Urinary bladder (tissue), 4 donors: ENCODE data around the gene ACOT7. TPM values are rescaled to one million over a fixed set of nuclear protein-coding genes. Genes with fewer than 3 reads are reported as not detected.

Experiments
- DNase-seq: peaks from one replicate; pipeline ENCODE4 v3.0.0-alpha.2; 2015; ENCODE audit errors: extremely low spot score
- H3K27ac ChIP-seq: one replicate; pipeline ENCODE4 v1.5.1; 2013; ENCODE audit warnings: low read depth, mild to moderate bottlenecking, moderate library complexity
- H3K36me3 ChIP-seq: one replicate; pipeline ENCODE4 v1.6.1; 2013; ENCODE audit warnings: mild to moderate bottlenecking, moderate library complexity; ENCODE audit not compliant: insufficient read depth
- H3K4me1 ChIP-seq: one replicate; pipeline ENCODE4 v1.6.1; 2013; ENCODE audit warnings: mild to moderate bottlenecking, moderate library complexity; ENCODE audit not compliant: insufficient read depth
- H3K4me3 ChIP-seq: one replicate; pipeline ENCODE4 v1.5.1; 2013; ENCODE audit warnings: low read depth, low read length
- WGBS: extraction: QIAGEN DNeasy Blood & Tissue Kit; methylation state at CpG from one replicate; pipeline ENCODE4 v1.1.7; 2013; 5-methylcytosine and 5-hydroxymethylcytosine counted together
- polyA plus RNA-seq: library from polyadenylated mRNA; stranded (reverse); fragments of 200-250 nt; gene quantifications from one replicate; pipeline ENCODE4 v1.2.3, GENCODE V29; 2013
- total RNA-seq: library from RNA; depleted of rRNA; stranded (reverse); fragments of >200 nt; gene quantifications from one replicate; pipeline ENCODE4 v1.2.3, GENCODE V29; 2014
- donor health status: healthy with polysubstance abuse.
- donor health status: healthy.

The ACOT7 gene
- total and polyA plus RNA-seq, 2 donors = 6.9 to 36.8 TPM

- WGBS = 75% methylated on average over 7 of the region's 7 CpGs
- H3K36me3 ChIP-seq = no peaks in the 10 kb centered on the region
- no peak overlapping the region for H3K4me3 ChIP-seq
- no peaks in the 10 kb centered on the region for H3K4me1 ChIP-seq
- no peak for DNase-seq
- no peak overlapping the region for H3K27ac ChIP-seq
These were observed 91.0 kb downstream of the ACOT7 start for GRCh38 chr1:6302568-6302967.

- DNase-seq = no peak
- 87% methylated on average over 8 of the region's 8 CpGs for whole genome bisulfite sequencing
- H3K27ac ChIP-seq = no peak overlapping the region
- H3K4me1 ChIP-seq = no peaks in the 10 kb centered on the region
- H3K36me3 ChIP-seq = no peaks in the 10 kb centered on the region
- no peak overlapping the region for H3K4me3 ChIP-seq
These were observed 92.0 kb downstream of the ACOT7 start for GRCh38 chr1:6301526-6301925.

GRCh38 chr1:6300342-6301048 lies 93.1 kb downstream of the ACOT7 start:
- Histone ChIP-seq H3K36me3 (no peaks in the 10 kb centered on the region), H3K4me1 (no peaks in the 10 kb centered on the region), H3K4me3 (no peak overlapping the region), H3K27ac (no peak overlapping the region)
- DNase-seq = no peak
- 83% methylated on average over 32 of the region's 32 CpGs for WGBS

GRCh38 chr1:6299557-6300165 lies 93.9 kb downstream of the ACOT7 start:
- H3K4me1 ChIP-seq = no peaks in the 10 kb centered on the region
- no peak overlapping the region for H3K27ac ChIP-seq
- DNase-seq = no peak
- WGBS = 93% methylated on average over 15 of the region's 15 CpGs
- H3K36me3 ChIP-seq = no peaks in the 10 kb centered on the region
- H3K4me3 ChIP-seq = no peak overlapping the region

GRCh38 chr1:6298940-6299465 lies 94.6 kb downstream of the ACOT7 start:
- 95% methylated on average over 8 of the region's 8 CpGs for WGBS
- Histone ChIP-seq H3K4me1 (no peaks in the 10 kb centered on the region), H3K27ac (no peak overlapping the region), H3K36me3 (no peaks in the 10 kb centered on the region), H3K4me3 (no peak overlapping the region)
- no peak for DNase-seq

- no peak for DNase-seq
- H3K4me1 ChIP-seq = no peaks in the 10 kb centered on the region
- H3K27ac ChIP-seq = no peak overlapping the region
- no peaks in the 10 kb centered on the region for H3K36me3 ChIP-seq
- WGBS = 86% methylated on average over 8 of the region's 8 CpGs
- H3K4me3 ChIP-seq = no peak overlapping the region
These were observed 95.0 kb downstream of the ACOT7 start for GRCh38 chr1:6298530-6298929.

- 91% methylated on average over 6 of the region's 6 CpGs for WGBS
- H3K4me1 ChIP-seq = no peaks in the 10 kb centered on the region
- H3K36me3 ChIP-seq = no peaks in the 10 kb centered on the region
- H3K27ac ChIP-seq = no peak overlapping the region
- DNase-seq = no peak
- H3K4me3 ChIP-seq = no peak overlapping the region
These were observed 97.7 kb downstream of the ACOT7 start for GRCh38 chr1:6295910-6296309.

GRCh38 chr1:6294890-6295556 lies 98.5 kb downstream of the ACOT7 start:
- Histone ChIP-seq H3K27ac (no peak overlapping the region), H3K4me3 (no peak overlapping the region), H3K4me1 (no peaks in the 10 kb centered on the region), H3K36me3 (no peaks in the 10 kb centered on the region)
- DNase-seq = no peak
- WGBS = 86% methylated on average over 23 of the region's 23 CpGs

GRCh38 chr1:6294080-6294889 lies 99.3 kb downstream of the ACOT7 start:
- Histone ChIP-seq H3K4me3 (no peak overlapping the region), H3K36me3 (no peaks in the 10 kb centered on the region), H3K4me1 (no peaks in the 10 kb centered on the region), H3K27ac (no peak overlapping the region)
- WGBS = 88% methylated on average over 14 of the region's 14 CpGs
- no peak for DNase-seq

GRCh38 chr1:6292102-6292501 lies 101.5 kb downstream of the ACOT7 start:
- no peak for DNase-seq
- Histone ChIP-seq H3K4me1 (peaks cover 3% of the 10 kb centered on the region), H3K27ac (no peak overlapping the region), H3K4me3 (no peak overlapping the region), H3K36me3 (no peaks in the 10 kb centered on the region)
- 67% methylated on average over 10 of the region's 10 CpGs for WGBS

- Histone ChIP-seq H3K36me3 (no peaks in the 10 kb centered on the region), H3K4me3 (no peak overlapping the region), H3K27ac (no peak overlapping the region), H3K4me1 (peaks cover 3% of the 10 kb centered on the region)
- DNase-seq = no peak
- WGBS = 72% methylated on average over 10 of the region's 10 CpGs
These were observed 104.9 kb downstream of the ACOT7 start for GRCh38 chr1:6288665-6289064.

- Histone ChIP-seq H3K4me1 (peaks cover 3% of the 10 kb centered on the region), H3K4me3 (no peak overlapping the region), H3K36me3 (no peaks in the 10 kb centered on the region), H3K27ac (no peak overlapping the region)
- WGBS = 89% methylated on average over 14 of the region's 14 CpGs
- DNase-seq = no peak
These were observed 105.5 kb downstream of the ACOT7 start for GRCh38 chr1:6288026-6288425.

GRCh38 chr1:6287431-6287886 lies 106.1 kb downstream of the ACOT7 start:
- Histone ChIP-seq H3K4me3 (no peak overlapping the region), H3K27ac (no peak overlapping the region), H3K4me1 (peaks cover 3% of the 10 kb centered on the region), H3K36me3 (no peaks in the 10 kb centered on the region)
- 67% methylated on average over 10 of the region's 10 CpGs for WGBS
- no peak for DNase-seq
